GM23338 (cell line): ENCODE results near the gene MBTPS2. TPM values are rescaled to one million over a fixed set of nuclear protein-coding genes. Genes with fewer than 3 reads are reported as not detected.

Experiments used
- CREB1 ChIP-seq: fragments of 250-450 bp; sonication (Bioruptor Pico); IDR thresholded peaks from 2 replicates; pipeline ENCODE4 v1.5.0; 2020; ENCODE audit warnings: low read depth, mild to moderate bottlenecking, moderate library complexity
- ETS1 ChIP-seq: IDR thresholded peaks from 2 replicates; pipeline ENCODE4 v1.6.1; 2016; ENCODE audit warnings: antibody characterized with exemption
- EZH2 ChIP-seq: fragments of 200-600 bp; sonication (generic); IDR thresholded peaks from one replicate; pipeline ENCODE4 v1.8.0; 2017; ENCODE audit warnings: antibody characterized with exemption, mild to moderate bottlenecking, low read depth; ENCODE audit not compliant: unreplicated experiment
- EZH2phosphoT487 ChIP-seq: fragments of 200-600 bp; sonication (generic); IDR thresholded peaks from one replicate; pipeline ENCODE4 v1.8.1; 2018; ENCODE audit warnings: antibody characterized with exemption; ENCODE audit not compliant: unreplicated experiment
- JUNB ChIP-seq: IDR thresholded peaks from one replicate; pipeline ENCODE4 v1.6.1; 2016; ENCODE audit warnings: antibody characterized with exemption; ENCODE audit not compliant: unreplicated experiment
- NANOG ChIP-seq: IDR thresholded peaks from 2 replicates; pipeline ENCODE4 v1.6.1; 2016; ENCODE audit warnings: antibody characterized with exemption, borderline replicate concordance
- POLR2AphosphoS5 ChIP-seq: IDR thresholded peaks from 2 replicates; pipeline ENCODE4 v1.6.1; 2016; ENCODE audit warnings: antibody characterized with exemption, low read depth
- STAT1 ChIP-seq: IDR thresholded peaks from one replicate; pipeline ENCODE4 v1.6.1; 2016; ENCODE audit warnings: antibody characterized with exemption; ENCODE audit not compliant: unreplicated experiment
- ZNF114 ChIP-seq: fragments of 250-450 bp; sonication (Bioruptor Pico); IDR thresholded peaks from 2 replicates; pipeline ENCODE4 v1.5.0; 2020; ENCODE audit warnings: mild to moderate bottlenecking, moderate library complexity
- ZNF331 ChIP-seq: fragments of 250-450 bp; sonication (Bioruptor Pico); IDR thresholded peaks from 2 replicates; pipeline ENCODE4 v1.5.0; 2020; ENCODE audit warnings: low read depth, mild to moderate bottlenecking, moderate library complexity
- ZNF462 ChIP-seq: fragments of 250-450 bp; sonication (Bioruptor Pico); IDR thresholded peaks from 2 replicates; pipeline ENCODE4 v1.5.0; 2020; ENCODE audit warnings: mild to moderate bottlenecking, moderate library complexity
- polyA plus RNA-seq: library from polyadenylated mRNA; unstranded; fragments of >200 nt; fragmentation: Nextera tagmentation; extraction: Ambion mirVana; gene quantifications from 2 replicates; pipeline ENCODE4 v1.2.1, GENCODE V29; 2016
- total RNA-seq: library from RNA; depleted of rRNA; stranded (reverse); fragments of >200 nt; shearing (Covaris generic); gene quantifications from 2 replicates; pipeline ENCODE4 v1.2.3, GENCODE V29; 2014
- TF ChIP-seq, protein P1 (sequence below): IDR thresholded peaks from one replicate; pipeline ENCODE4 v1.6.1; 2018; ENCODE audit warnings: antibody characterized with exemption; ENCODE audit not compliant: unreplicated experiment

MBTPS2 gene
- total and polyA plus RNA-seq, 2 experiments from 2014 or later = 3.2 to 7.8 TPM

GRCh38 chrX:21870494-21870893 lies 31.1 kb downstream of the MBTPS2 start (continued):
- TF ChIP-seq ZNF462 (no peak), JUNB (no peak), POLR2AphosphoS5 (no peak), EZH2 (no peak), ZNF331 (no peak), CREB1 (no peak), ETS1 (no peak), NANOG (no peak), STAT1 (no peak), ZNF114 (CRISPR knock-in tag) (no peak), EZH2phosphoT487 (no peak)
- TF ChIP-seq, protein P1, sequence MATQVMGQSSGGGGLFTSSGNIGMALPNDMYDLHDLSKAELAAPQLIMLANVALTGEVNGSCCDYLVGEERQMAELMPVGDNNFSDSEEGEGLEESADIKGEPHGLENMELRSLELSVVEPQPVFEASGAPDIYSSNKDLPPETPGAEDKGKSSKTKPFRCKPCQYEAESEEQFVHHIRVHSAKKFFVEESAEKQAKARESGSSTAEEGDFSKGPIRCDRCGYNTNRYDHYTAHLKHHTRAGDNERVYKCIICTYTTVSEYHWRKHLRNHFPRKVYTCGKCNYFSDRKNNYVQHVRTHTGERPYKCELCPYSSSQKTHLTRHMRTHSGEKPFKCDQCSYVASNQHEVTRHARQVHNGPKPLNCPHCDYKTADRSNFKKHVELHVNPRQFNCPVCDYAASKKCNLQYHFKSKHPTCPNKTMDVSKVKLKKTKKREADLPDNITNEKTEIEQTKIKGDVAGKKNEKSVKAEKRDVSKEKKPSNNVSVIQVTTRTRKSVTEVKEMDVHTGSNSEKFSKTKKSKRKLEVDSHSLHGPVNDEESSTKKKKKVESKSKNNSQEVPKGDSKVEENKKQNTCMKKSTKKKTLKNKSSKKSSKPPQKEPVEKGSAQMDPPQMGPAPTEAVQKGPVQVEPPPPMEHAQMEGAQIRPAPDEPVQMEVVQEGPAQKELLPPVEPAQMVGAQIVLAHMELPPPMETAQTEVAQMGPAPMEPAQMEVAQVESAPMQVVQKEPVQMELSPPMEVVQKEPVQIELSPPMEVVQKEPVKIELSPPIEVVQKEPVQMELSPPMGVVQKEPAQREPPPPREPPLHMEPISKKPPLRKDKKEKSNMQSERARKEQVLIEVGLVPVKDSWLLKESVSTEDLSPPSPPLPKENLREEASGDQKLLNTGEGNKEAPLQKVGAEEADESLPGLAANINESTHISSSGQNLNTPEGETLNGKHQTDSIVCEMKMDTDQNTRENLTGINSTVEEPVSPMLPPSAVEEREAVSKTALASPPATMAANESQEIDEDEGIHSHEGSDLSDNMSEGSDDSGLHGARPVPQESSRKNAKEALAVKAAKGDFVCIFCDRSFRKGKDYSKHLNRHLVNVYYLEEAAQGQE = no peak
